ENCODE results near the gene TRIO.

DNA sequence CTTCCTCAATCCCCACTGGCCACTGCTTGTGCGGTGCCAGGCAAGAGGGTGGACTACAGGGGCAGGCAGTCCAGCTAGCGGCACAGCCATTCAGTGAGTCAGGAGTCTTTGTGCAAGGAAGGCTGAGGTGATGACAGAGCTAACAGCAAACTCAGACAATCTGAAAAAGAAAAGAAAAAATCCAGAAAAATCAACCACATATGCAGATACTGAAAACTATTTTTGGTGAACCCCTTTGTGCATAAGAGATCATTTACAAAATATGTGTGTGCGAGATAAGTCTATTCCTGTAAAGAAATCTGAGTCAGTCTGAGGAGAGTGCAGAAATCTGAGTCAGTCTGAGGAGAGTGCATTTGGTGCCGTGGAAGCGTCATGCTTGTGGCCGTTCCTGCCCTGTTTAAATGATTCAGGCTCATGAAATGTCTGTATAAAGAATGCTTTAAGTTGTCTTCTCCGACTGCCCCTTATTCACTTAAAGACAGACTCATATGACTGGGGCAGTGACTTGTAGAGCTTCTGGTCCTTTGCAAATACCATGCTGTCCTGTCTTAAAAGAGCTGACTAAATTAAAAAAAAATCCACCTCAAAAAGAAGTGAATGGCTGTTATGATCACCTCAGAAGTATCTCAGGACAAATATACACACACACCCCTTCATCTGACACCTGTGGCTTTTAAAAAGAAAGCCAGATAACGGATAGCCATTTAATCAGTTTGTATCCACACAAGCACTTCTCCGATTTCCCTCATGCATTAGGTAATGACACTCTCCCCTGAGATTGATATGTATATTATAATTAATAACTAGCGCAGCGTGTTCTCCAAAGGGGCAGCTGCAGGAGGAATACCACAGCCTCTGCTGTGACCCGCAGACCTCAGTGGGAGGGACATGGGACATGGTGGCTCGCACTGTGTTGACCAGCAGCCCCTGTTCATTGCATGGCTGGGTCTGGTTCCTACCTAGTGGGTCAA is 47.3 kb downstream of the TRIO start:
- no peak for TF ChIP-seq CTCF (IDR thresholded peaks at IDR 0.05; ENCODE audit: insufficient read depth, low read length, poor library complexity, severe bottlenecking)
- no peak for TF ChIP-seq EZH2phosphoT487 (conservative IDR thresholded peaks at IDR 0.05; ENCODE audit: low read length)
